ENCODE data around the gene TEX53. TPM values are rescaled to one million over a fixed set of nuclear protein-coding genes. Genes with fewer than 3 reads are reported as not detected.
A peak's percentile ranks its signal among the peaks of the same experiment; 100 is the strongest.

The TEX53 gene
- total and polyA plus RNA-seq, 12 donors, result not detected

DNA sequence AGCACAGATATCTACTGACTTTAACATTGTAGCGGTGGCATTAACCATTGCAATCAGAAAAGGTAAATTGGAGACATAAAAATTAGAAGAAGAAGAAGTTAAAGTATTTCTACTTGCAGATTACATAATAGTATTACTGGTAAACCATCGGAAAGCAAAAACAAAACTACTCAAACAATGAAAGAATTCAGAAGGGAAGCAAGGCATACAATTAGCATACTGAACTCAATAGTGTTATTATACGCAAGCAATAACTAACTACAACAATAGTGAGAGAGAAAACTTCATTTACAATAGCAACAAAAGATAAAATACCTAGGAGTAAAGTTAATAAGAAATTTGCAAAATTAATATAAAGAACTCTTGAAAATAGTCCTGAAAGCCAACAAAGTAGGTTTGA is 6.6 kb upstream of the TEX53 start:
- ATAC-seq (no peak), DNase-seq (no peak)
- Histone ChIP-seq H3K4me3 (no peak overlapping the region), H3K36me3 (no peaks in the 10 kb centered on the region), H3K27ac (no peak overlapping the region), H3K27me3 (peaks cover 0 to 46% (median 25%) of the 10 kb centered on the region in 7 donors), H3K9me3 (no peaks in the 10 kb centered on the region), H3K4me1 (no peaks in the 10 kb centered on the region)
- WGBS, 2 donors, result 69 to 84% methylated on average over 3 of the region's 3 CpGs
- intact Hi-C loops (cut with DNase I), result loop anchor here in 6 of 10 donors (5.0 to 10.0 kb wide), 4 partner anchors 248 to 353 kb away; no protein-coding TSS in a partner anchor
- TF ChIP-seq, protein P1, sequence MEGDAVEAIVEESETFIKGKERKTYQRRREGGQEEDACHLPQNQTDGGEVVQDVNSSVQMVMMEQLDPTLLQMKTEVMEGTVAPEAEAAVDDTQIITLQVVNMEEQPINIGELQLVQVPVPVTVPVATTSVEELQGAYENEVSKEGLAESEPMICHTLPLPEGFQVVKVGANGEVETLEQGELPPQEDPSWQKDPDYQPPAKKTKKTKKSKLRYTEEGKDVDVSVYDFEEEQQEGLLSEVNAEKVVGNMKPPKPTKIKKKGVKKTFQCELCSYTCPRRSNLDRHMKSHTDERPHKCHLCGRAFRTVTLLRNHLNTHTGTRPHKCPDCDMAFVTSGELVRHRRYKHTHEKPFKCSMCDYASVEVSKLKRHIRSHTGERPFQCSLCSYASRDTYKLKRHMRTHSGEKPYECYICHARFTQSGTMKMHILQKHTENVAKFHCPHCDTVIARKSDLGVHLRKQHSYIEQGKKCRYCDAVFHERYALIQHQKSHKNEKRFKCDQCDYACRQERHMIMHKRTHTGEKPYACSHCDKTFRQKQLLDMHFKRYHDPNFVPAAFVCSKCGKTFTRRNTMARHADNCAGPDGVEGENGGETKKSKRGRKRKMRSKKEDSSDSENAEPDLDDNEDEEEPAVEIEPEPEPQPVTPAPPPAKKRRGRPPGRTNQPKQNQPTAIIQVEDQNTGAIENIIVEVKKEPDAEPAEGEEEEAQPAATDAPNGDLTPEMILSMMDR (IDR thresholded peaks at IDR 0.05), result no peak

DNA sequence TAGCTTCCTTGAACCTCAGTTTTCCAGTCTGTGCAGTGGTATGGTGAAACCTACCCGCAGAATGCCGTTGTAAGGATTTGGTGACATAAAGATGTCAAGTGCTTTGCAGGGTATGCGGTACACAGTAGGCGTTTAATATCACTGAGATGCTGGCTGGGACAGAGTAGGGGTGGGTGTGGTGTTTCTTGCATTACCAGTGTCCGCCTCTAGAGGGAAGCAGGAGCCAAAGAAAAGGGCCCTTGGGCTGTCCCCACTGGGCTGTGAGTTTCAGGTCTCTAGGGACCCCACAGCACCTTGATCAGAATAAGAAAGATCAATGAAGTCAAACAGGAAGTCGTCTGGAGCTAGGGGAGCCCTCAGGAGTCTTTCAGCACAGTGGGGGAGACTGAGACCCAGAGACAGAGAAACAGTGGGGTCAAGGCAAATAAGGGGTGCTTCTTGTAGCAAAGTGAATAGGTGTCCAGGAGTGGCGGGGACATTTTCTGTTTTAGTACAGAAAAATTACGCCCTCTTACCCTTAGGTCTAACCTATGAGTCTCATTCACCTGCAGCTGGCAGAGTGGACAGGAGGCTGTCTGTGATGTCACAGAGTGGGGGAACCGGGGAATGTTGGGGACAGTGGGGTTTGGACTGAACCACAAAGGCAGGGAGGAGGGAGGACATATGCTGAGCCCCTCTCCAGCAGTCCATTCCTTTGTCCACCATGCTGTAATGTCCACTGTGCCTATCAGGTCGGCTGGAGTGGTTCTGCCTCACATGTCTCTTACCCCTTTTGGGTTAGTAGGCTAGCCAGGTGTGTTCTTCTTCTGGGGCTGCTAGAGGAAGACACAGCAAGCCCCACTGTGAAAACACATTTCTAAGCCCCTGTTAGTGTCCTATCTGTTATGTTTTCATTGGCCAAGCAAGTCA is 4.7 kb upstream of the TEX53 start:
- ATAC-seq (peak in 7 of 8 donors; percentile 67 to 81 (median 75)), DNase-seq (peak in 1 of 2 donors; percentile 31)
- TF ChIP-seq, protein P1 (IDR thresholded peaks at IDR 0.05), result peak; percentile 58 to 88 (median 73)
- Histone ChIP-seq H3K27me3 (peaks cover 0 to 40% (median 23%) of the 10 kb centered on the region in 7 donors), H3K27ac (no peak overlapping the region), H3K36me3 (no peaks in the 10 kb centered on the region), H3K4me1 (no peaks in the 10 kb centered on the region), H3K4me3 (no peak overlapping the region), H3K9me3 (no peaks in the 10 kb centered on the region)
- WGBS, 2 donors, result 31 to 36% methylated on average over 10 of the region's 10 CpGs
- intact Hi-C loops (cut with DNase I), result loop anchor here in 8 of 10 donors (2.0 to 10.0 kb wide), 6 partner anchors 250 to 355 kb away; no protein-coding TSS in a partner anchor

DNA sequence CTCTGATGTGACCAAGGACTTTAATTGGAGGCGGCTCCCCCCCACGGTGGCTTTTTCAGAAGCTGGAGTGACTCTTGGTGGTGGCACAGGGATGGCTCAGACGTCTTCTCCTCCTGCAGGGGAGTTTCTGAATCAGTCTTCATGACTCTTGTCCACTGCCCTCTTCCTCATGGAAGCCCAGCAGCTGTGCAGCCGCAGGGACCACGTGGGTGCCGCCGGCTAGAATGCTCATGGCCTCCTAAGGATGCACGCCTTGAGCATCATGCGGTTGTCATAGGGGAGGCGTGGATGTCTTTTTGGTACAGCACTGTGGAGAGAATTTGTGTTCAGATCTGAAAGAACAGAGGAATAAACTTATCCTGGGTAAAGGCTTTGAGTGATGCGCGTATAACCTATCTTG is 1.3 kb downstream of the TEX53 start:
- no peak for DNase-seq
- Histone ChIP-seq H3K4me1 (peaks cover 0 to 8% (median 0%) of the 10 kb centered on the region in 9 donors), H3K27me3 (peaks cover 0 to 5% (median 2%) of the 10 kb centered on the region in 7 donors), H3K27ac (no peak overlapping the region), H3K4me3 (no peak overlapping the region), H3K9me3 (no peaks in the 10 kb centered on the region), H3K36me3 (no peaks in the 10 kb centered on the region)
- WGBS, 2 donors, result 78 to 85% methylated on average over 12 of the region's 12 CpGs
- TF ChIP-seq, protein P1 (IDR thresholded peaks at IDR 0.05), result no peak
- intact Hi-C loops (cut with DNase I), result loop anchor here in 4 of 10 donors (5.0 to 10.0 kb wide), 4 partner anchors 69 to 252 kb away; partner anchors contain the start of gene ATP6V1G1 (in 1 of the 4)
- no peak for ATAC-seq

DNA sequence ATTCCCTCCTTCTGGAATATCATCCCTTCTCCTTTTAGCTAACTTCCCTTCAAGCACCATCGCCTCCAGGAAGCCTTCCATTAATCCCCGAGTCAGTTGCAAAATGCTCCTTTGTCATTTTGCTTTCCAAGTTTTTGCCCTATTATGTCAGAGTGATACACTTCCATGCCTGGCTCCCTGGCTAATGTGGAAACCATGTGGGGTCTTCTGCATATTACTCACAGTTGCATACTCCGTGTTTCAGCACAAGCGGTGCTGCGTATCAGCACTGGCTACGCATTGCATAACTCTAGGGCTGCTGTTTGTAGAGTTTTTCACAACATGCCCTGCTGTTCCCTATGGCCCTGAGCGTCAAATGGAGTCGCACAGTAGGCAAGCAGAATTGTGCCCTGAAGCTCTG is 1.9 kb downstream of the TEX53 start:
- Histone ChIP-seq H3K27me3 (no peaks in the 10 kb centered on the region), H3K4me1 (peaks cover 0 to 8% (median 0%) of the 10 kb centered on the region in 9 donors), H3K36me3 (no peaks in the 10 kb centered on the region), H3K9me3 (no peaks in the 10 kb centered on the region), H3K27ac (no peak overlapping the region), H3K4me3 (no peak overlapping the region)
- DNase-seq, result no peak
- no peak for ATAC-seq
- TF ChIP-seq, protein P1 (IDR thresholded peaks at IDR 0.05), result no peak
- intact Hi-C loops (cut with DNase I), result loop anchor here in 4 of 10 donors (5.0 to 10.0 kb wide), 4 partner anchors 68 to 251 kb away; partner anchors contain the start of gene ATP6V1G1 (in 1 of the 4)
- WGBS, 2 donors, result 83 to 87% methylated on average over 8 of the region's 8 CpGs
